Hepatocyte (in vitro differentiated cells): ENCODE results near the gene NPIPB2.

Experiments used
- EZH2 ChIP-seq: fragments of 200-600 bp; sonication (generic); IDR thresholded peaks from 2 replicates; pipeline ENCODE4 v1.6.1; 2016; ENCODE audit warnings: antibody characterized with exemption, mild to moderate bottlenecking, borderline replicate concordance
- EZH2phosphoT487 ChIP-seq: fragments of 200-600 bp; sonication (generic); IDR thresholded peaks from one replicate; pipeline ENCODE4 v1.6.1; 2018; ENCODE audit warnings: antibody characterized with exemption, mild to moderate bottlenecking, low read depth, moderate library complexity; ENCODE audit not compliant: unreplicated experiment, severe bottlenecking
- TF ChIP-seq, protein P1 (sequence below): fragments of 200-600 bp; sonication (generic); IDR thresholded peaks from 2 replicates; pipeline ENCODE4 v1.5.1; 2016; ENCODE audit warnings: antibody characterized with exemption, mild to moderate bottlenecking; ENCODE audit not compliant: poor library complexity

DNA sequence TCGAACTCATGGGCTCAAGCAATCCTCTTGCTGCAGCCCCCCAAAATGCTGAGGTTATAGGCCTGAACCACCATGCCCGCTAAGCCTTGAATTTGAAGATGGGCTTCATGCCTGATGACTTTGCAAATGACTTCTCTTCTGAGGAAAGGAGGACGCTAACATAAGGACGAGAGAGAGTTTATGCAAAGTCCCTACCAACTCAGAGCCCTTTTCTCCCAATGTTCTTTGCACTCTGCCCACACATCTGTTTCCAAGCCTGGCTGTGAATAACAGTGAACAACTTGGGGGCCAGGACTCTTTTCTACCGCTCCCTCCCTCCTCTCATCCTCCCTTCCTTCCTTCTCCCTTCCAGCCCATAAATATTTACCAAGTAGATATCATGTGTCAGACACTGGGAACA is 8.5 kb upstream of the NPIPB2 start:
- TF ChIP-seq, protein P1, sequence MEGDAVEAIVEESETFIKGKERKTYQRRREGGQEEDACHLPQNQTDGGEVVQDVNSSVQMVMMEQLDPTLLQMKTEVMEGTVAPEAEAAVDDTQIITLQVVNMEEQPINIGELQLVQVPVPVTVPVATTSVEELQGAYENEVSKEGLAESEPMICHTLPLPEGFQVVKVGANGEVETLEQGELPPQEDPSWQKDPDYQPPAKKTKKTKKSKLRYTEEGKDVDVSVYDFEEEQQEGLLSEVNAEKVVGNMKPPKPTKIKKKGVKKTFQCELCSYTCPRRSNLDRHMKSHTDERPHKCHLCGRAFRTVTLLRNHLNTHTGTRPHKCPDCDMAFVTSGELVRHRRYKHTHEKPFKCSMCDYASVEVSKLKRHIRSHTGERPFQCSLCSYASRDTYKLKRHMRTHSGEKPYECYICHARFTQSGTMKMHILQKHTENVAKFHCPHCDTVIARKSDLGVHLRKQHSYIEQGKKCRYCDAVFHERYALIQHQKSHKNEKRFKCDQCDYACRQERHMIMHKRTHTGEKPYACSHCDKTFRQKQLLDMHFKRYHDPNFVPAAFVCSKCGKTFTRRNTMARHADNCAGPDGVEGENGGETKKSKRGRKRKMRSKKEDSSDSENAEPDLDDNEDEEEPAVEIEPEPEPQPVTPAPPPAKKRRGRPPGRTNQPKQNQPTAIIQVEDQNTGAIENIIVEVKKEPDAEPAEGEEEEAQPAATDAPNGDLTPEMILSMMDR: no peak
- TF ChIP-seq EZH2 (no peak), EZH2phosphoT487 (no peak)
